Measurements from ENCODE around the gene COMMD4.
A peak's percentile ranks its signal among the peaks of the same experiment; 100 is the strongest.
"Not testable (repeated sequence)": the region's sequence is repeated elsewhere in the genome, so short reads cannot be mapped to it uniquely, and the experiment has no call there.

The COMMD4 gene

DNA sequence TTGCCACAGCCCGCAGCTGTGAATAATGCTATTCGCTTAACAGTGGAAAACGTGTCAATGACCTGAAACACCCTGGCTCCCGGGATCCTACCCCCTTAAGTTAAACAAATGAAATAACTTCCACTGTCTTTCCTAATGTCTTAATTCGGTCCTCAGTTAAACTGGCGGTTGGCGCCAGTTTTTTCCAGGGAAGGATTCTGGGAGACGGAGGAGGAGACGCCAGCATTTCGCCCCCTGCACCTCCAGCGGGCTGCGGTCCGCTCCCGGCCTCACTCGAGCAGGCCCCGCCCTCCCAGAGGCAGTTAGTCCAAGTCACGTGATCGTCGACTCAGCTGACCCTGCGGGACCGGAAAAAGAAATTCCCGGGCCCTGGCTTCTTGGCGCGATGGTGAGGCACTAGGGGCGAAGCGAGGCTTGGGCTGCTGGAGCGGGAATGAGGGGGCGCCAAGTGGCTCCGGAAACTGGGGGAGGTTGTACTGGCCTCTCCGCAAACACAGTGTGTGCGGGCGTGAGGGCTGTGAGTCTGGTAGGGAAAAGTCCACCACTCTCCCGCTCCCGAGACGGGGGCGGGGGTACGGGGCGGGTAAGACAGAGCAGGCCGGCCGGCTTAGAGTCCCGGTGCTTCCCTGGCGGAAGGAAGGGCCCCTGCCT is at the start of gene COMMD4:
TSS of gene COMMD4 (plus strand) at position 359 of the 651 bp plus-strand sequence. CDS start at position 386, 27 bp downstream.
- peak; percentile 87 for DNase-seq (ENCODE audit: low spot score)

DNA sequence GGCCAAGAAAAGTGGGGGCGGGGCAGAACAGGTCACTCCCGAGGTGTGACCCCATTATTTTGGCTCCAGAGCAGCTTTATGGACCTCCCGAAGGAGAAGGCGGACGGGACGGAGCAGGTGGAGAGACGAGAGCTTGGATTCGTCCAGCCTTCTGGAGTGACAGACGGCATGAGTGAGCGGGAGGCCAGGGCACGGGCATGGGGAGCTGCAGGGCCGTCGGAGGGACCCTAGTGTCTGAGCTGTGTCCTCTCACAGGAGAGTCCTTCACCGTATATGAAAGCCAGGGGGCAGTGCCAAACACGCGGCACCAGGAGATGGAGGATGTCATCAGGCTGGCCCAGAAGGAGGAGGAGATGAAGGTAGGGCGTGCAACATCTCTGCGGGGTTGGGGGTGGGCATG is 42.2 kb upstream of the COMMD4 start:
- not testable (repeated sequence) for DNase-seq (ENCODE audit: low spot score)

DNA sequence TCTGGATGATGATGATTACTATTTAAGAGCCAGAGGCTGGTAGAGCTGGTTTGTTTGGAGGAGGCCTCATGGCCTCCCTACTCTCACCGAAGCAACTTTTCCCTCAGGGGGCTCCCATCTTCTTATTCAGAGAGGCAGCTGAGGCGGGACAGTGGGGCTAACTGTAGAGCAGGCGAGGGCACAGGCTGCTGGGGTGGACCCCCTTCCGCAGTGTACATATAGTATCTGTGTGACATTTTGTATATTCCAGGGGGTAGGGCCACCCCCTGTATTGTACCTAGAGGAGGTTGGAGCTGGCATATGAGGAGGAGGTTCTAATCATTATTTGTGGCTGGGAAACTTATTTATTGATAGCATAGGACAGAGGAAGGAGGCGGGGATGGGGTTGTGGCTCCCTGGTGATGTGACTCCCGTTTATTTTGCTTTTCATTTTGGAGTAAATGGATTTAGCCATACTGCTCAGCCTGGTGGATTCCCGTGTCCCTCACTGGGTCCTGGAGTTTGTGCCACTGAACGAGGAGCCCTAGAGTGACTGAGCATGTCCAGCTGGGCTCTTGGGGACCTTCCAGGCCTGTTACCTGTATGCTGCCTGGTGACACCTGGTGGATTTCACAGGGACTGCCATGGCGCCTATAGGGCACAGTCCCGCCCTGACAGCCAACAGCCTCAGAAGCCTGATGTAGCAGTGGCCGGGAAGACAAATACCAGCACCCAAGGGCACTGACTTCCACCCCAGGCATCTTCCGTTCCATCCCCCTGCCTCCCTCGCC is 37.1 kb upstream of the COMMD4 start:
- not testable (repeated sequence) for DNase-seq (ENCODE audit: low spot score)

DNA sequence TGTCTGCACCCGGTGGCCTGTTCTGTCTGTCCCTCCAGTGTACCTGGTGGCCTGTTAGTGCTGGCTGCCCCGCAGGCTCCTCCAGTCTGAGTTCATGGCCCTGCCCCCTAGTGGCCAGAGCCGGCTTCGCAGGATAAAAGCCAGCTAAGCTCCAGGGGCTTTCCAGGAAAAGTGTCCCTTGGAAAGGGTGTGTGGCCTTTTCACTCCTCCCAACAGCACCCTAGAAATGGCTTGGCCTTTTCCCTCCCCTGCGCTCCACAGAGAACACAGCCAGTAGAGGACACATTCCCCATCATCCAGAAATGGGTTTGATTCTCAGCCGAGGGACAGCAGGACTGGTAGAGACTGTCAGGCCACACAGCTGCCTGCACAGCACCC is 36.6 kb upstream of the COMMD4 start:
- not testable (repeated sequence) for DNase-seq (ENCODE audit: low spot score)

DNA sequence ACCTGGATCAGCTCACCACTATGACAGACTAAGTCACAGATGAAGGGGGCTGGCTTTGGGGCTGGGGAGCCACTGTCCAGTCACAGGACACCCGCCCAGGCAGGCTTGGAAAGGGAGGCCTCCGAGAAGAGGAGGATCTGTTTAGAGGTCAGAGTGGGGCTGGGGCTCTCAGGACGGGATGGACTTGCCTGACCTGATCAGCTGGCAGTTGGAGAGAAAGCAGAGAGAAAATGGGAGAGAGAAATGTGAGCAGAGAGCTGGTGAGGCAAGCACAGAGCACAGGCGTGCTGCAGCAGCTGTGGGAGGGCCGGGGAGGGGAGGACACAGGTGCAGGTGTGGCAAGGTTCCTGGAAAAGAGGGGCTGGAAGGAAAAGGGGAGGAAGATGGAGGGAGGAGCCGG is 35.8 kb upstream of the COMMD4 start:
- not testable (repeated sequence) for DNase-seq (ENCODE audit: low spot score)

DNA sequence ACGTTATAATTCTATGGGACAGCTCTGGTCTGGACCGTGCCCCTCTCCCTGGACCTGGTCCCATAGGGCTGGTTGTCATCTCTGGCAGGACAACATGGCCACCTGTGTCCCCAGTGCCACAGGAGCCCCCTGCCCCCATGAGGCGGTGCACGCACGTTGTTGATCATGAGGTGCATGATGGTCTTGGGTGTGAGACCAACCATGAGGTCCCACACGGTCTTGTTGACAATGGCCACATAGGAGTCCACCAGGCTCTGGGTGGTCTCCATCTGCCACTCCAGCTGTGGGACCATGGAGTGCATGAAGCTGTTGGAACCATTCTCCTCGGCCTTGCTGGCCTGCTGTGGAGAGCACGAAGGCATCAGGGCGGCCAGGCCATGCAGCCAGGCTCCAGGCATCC is 33.5 kb upstream of the COMMD4 start:
- DNase-seq (ENCODE audit: low spot score): no peak

DNA sequence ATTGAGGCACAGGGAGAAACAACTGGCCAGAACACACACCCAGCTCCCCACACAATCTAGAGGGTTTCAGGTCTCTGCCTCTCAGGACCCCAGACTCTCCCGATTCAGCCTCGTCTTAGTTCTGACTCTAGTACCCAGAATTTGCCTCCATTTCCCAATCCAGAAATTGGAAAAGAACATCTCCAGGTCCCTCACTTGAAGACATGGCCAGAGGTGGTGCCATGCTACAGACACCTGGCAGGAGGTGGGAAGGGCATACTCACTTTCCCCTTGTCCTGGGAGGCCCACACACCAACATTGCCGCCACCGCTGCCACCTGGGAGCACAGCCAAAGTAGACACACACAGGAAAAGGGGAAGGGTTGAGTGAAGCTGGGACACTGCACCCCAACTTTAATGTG is 33.1 kb upstream of the COMMD4 start:
- not testable (repeated sequence) for DNase-seq (ENCODE audit: low spot score)

DNA sequence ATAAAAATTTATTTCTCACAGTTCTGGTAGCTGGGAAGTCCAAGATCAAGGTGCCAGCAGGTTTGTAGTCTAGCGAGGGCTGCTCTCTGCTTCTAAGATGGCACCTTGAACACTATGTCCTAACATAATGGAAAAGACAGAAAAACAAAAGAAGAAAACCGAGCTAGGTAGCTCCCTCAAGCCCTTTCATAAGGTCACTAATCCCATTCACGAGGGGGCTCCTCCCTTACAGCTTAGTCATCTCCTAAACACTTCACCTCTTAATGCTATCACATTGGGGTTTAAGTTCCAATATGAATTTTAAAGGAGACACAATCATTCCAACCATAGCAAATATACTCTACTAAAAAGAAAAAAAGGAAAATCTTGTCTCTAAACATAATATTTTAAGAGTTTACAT is 29.7 kb upstream of the COMMD4 start:
- DNase-seq (ENCODE audit: low spot score): no peak

DNA sequence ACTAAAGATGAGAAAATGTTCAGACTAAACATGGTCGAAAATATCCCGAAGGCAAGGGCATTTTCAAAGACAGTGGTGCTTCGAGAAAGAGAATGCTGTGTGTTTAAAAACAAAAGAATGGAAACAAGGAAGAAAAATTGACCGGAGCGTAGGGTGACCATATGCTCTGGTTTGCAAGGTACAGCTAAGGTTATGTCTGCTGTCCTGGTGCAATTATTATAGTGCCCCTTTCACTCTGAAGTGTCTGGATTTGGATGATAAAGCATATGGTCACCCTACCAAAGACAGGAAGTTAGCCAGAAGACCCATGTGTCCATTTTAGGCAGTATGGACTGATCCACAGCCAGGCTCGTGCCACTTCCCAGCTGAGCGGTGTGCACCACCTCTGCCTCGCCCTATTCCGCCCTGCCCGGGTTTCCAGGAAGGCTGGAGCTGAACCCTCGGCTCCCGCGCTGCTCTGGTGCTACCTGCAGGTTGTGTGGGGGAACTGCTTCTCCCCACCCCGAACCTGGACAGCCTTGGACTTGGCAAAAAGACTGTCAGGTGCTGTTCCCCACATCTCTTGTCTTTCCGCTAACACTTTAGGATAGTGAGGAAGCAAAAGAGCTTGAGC is 28.0 kb upstream of the COMMD4 start:
- DNase-seq (ENCODE audit: low spot score): peak; percentile 35

DNA sequence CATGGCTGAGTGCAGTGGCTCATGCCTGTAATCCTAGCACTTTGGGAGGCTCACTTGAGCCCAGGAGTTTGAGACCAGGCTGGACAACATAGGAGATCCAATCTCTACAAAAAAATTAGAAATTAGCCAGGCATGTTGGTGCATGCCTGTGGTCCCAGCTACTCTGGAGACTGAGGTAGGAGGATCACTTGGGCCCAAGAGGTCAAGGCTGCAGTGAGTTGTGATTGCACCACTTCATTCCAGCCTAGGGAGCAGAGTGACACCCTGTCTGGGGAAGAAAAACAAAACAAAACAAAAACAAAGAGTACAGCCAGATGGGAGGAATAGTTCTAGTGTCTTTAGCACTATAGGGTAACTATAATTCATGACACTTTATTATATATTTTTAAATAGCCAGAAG is 26.2 kb upstream of the COMMD4 start:
- peak; percentile 28 for DNase-seq (ENCODE audit: low spot score)

DNA sequence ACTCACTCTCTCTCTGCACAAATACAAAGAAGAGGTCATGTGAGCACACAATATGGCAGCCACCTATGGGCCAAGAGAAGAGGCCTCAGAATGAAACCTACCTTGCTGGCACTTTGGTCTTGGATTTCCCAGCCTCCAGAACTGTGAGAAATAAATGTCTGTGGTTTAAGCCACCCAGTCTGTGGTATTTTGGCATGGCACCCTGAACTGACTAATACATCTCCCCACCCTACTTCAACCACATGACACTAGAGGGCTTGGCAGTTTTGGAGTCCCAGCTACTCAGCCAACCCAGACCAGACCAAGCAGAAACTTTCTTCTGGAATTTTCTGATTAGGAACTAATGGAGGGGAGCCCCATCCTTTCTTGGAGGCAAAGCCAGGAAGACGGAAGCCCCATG is 23.3 kb upstream of the COMMD4 start:
- DNase-seq (ENCODE audit: low spot score): peak; percentile 35

DNA sequence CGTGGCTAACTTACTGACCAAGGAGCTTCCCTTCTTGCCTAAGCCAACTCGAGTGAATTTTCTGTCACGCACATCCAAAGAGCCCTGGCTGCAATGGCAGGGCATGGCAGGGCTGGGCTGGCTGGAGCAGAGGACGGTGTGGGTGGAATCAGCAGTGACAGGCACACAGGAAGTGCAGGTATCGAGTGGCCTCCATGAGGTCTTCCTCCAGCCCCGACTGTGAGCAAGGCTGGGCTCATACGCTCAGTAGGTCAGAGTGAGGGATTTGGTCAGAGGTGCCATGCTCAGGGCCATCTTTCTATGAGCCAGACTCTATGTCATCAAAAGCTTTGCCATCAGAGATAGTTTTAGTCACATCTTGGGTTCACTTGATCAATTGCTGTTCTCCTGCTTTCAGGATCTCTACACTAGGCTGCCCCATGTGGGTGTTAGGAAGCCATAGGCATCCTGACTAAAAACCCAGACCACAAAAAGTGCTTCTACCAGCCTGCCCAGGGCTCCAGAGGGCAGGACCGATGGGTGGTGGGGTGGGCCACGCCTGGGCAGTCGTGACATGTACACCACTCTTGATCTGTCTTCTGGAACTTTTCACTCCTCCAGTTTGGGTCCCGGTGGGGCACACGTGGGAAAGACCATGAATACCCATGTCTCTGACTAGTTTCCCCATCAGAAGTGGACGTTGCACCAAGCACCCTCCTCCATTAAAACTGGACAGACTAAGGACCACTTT is 22.6 kb upstream of the COMMD4 start:
- DNase-seq (ENCODE audit: low spot score): no peak

DNA sequence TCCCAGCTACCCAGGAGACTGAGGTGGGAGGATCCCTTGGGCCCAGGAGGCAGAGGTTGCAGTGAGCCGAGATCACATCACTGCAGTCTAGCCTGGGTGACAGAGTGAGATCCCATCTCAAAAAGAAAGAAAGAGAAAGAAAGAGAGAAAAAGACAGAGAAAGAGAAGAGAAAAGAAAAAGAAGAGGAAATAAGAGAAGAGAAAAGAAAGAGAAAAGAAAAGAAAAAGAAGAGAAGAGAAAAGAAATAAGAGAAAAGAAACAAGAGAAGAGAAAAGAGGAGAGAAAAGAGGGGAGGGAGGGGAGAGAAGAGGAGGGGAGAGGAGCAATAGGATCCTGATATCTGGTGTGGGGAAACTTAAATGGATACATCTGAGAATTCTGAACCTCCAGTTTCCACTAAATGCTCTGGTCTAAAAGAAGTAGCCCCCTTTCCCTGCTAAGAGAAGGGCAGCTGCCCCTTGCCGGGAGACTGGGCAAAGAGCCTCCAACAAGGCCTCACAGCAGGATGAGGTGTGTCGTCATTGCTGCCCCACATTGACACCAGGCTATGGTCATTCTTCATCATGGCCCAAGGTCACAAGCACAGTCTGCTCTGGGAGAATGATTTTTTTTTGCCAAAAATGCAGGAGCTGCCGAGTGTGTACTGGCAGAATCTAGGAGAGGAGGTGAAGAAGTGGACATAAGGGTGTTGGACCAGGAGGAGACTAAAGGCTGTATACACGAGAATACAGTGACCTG is 21.1 kb upstream of the COMMD4 start:
- no peak for DNase-seq (ENCODE audit: low spot score)

DNA sequence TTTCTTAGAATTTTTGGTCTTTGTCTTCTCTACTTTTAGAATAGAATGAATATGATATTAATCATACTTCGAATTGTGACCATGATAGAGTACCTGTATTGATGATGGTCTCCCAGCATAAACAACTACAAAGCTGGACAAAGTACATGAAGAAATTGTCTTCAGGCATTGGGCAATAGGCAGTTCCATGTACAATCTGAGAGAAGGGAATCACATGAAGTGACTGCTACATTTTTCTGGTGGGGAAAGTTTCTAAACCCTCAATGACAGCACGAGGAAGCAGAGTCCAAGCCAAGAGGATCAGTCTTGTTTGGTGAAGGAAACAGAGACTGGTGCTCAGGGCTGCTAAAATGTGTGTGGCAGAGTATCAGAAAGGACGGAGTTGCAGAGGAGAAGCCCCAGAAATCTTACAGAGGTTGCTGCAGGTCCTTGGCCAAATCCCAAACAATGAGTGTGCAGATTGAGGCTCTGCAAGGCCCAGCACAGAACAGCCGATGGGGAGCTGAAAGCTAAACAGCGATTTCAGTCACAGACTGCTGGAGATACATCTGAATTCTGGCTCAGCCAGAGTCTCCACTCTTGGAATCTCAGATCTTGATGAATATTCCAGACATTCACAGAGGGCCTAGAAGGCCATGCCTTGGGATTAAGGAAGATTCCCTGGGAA is 16.5 kb upstream of the COMMD4 start:
- not testable (repeated sequence) for DNase-seq (ENCODE audit: low spot score)

DNA sequence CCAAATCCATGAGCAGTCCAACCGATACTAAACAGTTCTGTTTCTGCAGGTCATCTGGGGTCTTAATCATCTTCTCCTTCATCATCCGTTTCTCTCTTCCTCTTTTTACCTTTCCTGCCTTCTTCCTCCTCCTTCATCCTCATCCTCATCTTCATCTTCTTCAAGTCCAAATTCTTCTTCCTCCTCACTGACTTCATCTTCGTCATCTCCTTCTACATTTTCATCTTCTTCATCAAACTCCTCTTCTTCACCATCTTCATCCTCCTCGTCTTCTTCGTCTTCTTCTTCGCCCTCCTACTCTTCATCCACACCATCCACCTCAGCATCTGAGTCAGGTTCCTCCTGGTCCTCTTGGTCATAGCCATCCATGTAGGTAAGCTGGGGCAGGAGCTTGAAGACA is 14.2 kb upstream of the COMMD4 start:
- no peak for DNase-seq (ENCODE audit: low spot score)

DNA sequence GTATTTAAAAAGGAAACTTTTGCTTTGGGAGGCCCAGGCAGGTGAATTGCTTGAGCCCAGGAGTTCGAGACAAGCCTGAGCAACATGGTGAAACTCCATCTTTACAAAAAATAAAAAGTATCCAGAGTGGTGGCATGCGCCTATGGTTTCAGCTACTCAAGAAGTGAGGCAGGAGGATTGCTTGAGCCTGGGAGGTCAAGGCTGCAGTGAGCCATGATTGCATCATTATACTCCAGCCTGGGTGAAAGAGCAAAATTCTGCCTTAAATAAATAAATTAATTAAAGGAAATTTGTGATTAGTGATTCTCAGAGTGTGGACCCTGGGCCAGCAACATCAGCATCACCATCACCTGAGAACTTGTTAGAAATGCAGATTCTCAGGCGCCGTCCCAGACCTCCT is 9.9 kb upstream of the COMMD4 start:
- DNase-seq (ENCODE audit: low spot score): no peak

DNA sequence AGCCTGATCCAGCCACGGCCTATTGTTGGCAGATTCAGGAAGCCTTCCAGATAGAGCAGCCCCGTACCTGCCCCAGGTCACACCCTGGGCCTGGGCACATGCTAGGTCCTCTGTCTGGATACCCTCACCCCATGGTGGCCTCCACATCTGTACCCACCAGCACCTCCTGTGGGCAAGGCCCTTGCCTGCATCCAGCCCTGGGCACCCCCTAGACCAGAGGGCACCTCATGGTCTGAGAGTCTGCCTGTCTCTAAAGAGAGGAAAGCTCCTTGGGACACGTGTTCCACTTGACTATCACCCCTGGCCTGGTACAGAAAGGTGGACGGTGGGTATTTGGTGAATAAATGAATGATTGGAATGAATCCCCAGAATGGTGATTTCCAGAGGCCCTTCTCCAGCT is 8.9 kb upstream of the COMMD4 start:
- no peak for DNase-seq (ENCODE audit: low spot score)

DNA sequence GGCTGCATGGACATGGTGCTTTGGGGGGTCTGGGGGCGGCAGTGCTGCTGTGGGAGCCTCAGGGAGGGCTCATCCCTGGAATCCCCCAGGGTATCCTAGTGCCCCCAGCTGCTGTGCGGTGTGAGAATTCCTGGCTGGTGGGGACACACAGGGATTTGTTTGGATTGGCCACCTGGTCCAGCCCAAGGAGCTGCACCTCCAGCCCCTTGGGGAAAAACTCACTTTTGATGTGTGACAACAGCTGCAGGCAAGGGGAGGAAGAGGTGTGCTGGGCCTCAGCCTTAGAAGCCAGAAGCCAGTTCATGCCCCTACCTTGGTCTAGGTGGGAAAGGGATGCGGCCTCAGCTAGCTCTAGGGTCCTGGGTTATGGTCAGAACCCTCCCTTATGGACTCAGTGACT is 8.4 kb upstream of the COMMD4 start:
- DNase-seq (ENCODE audit: low spot score): no peak

DNA sequence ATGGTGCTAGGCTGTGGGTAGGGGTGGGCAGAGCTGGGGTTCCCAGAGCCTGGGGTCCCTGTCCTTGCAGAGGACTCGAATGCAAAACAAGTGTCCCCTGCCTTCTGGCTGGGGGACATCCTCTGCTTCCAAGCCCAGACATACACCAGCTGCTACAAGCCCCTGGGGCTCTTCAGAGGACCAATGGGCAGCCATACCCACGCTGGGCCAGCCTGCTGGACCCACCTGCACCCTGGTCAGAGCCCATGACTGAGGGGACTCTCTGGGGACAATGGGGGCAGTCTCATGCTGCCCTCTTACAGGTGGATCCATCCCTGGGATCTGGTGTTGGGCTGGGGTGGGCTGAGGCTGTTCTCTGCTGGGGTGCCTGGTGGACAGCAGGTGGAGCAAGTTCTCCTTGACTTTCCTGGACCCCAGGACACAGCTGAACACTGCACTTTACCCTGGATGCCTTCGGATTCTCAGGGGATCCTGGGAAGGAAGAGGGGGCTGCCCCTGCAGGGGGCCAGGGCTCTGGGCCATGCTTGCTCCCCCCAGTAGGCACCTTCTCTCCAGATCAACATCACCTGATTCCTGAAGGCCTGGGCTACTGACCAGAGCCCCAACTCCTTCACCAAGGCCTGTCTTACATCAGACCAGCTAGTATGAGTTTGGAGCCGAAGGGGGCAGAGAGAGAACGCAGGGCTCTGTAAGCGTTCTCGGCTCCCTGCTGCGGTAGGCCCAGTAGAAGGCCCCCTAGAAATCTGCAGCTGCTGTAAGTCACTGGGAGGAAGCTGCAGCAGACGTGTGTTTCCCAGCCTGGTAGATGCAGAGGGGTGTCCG is 7.2 kb upstream of the COMMD4 start:
- no peak for DNase-seq (ENCODE audit: low spot score)

DNA sequence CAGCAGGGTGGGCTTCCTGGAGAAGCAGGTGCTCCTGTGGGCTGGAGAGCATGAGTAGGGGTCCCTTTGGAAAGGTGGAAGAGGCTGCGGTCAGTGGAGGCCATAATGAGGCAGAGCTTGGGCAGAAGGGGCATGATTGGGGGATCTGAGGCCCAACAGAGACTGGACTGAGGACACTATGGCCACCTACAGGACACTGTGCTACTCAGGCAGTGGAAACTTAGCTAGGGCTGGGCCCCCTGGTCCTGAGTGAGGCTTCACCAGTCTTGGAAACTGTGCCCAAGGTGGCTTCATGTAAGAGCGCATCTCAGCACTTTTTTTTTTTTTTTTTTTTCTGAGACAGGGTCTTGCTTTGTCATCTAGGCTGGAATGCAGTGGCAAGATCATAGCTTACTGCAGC is 6.3 kb upstream of the COMMD4 start:
- DNase-seq (ENCODE audit: low spot score): no peak
